GM18526 (cell line): ENCODE data around the gene IL15RA.

Experiments used
- POLR2A ChIP-seq: IDR thresholded peaks from 3 replicates; pipeline ENCODE4 v1.6.1; 2011; ENCODE audit not compliant: insufficient read length; ENCODE audit errors: extremely low read depth

The IL15RA gene

DNA sequence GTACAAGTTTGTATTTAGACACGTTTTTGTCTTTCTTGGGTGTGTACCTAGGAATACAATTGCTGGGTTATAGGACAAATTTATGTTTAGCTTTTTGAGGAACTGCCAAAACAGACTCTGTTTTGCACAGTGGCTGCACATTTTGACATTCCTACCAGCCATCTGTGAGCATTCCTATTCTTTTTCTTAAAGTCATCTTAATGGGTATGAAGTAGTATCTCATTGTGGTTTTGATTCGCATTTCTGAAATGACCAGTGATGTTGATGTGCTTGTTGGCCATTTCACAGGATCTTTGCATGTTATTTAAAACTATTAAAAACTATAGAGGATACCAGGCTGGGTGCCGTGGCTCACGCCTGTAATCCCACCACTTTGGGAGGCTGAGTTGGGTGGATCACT is 32.6 kb upstream of the IL15RA start:
- TF ChIP-seq POLR2A = no peak

GRCh38 chr10:6009150-6009549 is 31.8 kb upstream of the IL15RA start:
- TF ChIP-seq POLR2A = no peak

GRCh38 chr10:6008497-6009142 is 31.3 kb upstream of the IL15RA start:
- TF ChIP-seq POLR2A = no peak

DNA sequence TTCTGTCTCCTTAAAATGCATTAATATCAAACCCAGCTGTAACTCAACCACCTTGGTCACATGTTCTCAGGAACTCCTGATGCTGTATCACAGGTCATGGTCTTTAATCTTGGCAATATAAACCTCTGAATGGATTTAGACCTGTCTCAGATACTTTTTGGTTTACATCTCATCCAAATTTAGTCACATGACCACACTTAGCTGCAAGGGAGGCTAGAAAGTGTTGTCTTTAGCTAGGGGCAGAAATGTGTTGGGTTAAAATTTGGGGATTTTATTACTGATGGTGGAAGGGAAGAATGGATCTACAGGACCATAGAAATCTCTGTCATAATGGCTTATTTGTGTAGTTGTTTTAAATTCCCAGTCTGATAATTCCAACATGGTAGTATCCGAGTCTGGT is 29.6 kb upstream of the IL15RA start:
- TF ChIP-seq POLR2A = no peak

GRCh38 chr10:6006546-6006945 is 29.2 kb upstream of the IL15RA start:
- TF ChIP-seq POLR2A = no peak

DNA sequence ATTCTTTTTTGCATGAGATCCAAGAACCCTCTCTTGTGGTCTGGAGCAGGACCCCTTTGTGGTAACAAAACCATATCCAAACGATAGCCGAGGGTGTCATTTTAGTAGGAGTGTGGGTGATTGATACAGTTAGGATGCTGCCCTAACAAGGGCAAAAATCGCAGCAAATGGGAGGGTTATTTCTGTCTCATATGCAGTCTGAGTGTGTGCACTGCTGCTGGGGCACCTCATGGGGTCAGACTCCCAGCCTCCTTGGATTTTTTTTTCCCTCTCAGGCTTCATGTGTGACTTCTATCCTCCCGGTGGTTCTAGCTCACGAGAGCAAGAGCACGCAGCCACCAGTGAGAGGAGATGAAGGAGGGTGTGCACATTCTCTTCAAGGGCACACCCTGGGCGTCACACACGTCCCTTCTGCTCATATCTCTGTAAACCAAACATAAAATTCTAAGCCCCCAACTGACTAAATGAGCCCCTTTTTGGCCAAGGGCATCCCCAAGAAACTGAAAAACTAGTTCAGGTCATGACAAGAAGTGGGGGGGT is 28.6 kb upstream of the IL15RA start:
- no peak for TF ChIP-seq POLR2A

GRCh38 chr10:6002809-6003510 is 25.6 kb upstream of the IL15RA start:
- TF ChIP-seq POLR2A = no peak

- no peak for TF ChIP-seq POLR2A
Observed at GRCh38 chr10:5999440-6000165, 22.3 kb upstream of the IL15RA start.

GRCh38 chr10:5996696-5997095 is 19.4 kb upstream of the IL15RA start:
- no peak for TF ChIP-seq POLR2A

DNA sequence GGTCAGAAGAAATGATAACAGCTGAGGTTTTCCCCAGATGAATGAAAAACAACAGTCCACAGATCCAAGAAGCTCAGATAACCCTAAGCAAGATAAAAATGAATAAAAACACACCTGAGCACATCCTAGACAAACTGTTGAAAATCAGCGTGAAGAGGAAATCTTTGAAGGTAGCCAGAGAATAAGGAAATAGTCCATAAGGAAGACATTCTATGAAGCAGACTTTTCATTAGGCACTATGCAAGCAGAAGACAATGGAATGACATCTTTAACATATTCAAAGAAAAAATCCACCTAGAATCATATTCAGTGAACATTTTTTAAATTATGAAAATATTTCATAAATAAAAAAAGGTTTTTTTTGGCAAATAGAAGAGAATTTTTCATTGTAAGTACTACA is 15.1 kb upstream of the IL15RA start:
- no peak for TF ChIP-seq POLR2A

- no peak for TF ChIP-seq POLR2A
Observed at GRCh38 chr10:5991708-5992107, 14.4 kb upstream of the IL15RA start.

GRCh38 chr10:5989756-5990155 is 12.4 kb upstream of the IL15RA start:
- no peak for TF ChIP-seq POLR2A

- TF ChIP-seq POLR2A = no peak
Observed at GRCh38 chr10:5988336-5988920, 11.1 kb upstream of the IL15RA start.

- no peak for TF ChIP-seq POLR2A
Observed at GRCh38 chr10:5987747-5988146, 10.4 kb upstream of the IL15RA start.

DNA sequence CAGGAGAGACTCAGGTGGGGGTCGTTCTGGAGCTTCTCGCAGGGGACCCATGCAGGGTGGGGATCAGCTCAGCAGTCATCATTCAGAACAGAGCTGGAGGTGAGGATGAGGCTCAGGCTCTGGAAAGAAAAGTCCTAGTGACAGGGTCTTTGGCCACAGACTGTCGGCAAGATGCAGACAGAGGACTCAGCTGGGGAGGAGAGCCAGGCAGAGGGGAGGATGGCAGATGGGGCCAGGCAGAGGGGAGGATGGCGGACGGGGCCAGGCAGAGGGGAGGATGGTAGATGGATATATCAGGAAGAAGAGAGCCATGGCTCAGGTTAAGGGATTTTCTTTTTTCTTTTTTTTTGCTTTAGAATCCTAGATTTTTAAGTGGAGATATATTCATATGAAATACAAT is 7.7 kb upstream of the IL15RA start:
- TF ChIP-seq POLR2A = no peak

DNA sequence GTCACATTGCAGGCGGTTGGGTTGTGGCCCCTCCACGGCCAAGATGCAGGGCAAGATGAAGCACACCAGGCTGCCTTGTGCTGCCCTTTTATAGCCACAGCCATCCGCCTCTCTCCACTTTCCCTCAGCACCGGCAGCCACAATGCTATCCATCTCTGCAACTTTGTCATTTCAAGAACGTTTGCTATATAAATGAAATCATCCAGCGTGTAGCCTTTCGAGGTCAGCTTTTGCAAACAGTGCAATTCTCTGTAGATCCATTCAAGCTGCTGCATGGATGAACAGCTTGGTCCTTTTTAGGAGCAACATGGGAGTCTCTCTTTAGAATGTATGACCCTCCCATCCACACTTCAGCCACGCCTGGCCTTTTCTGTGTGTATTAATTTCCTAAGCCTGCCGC is 6.4 kb upstream of the IL15RA start:
- TF ChIP-seq POLR2A = no peak
